Left lobe of liver (tissue), 2 donors: Measurements from ENCODE around the gene TLR7. TPM values are rescaled to one million over a fixed set of nuclear protein-coding genes. Genes with fewer than 3 reads are reported as not detected.

Source experiments
- ATAC-seq: fragments of 200-7000 bp; cut with Tn5 transposase; one replicate; pipeline ENCODE4 v1.9.1; 2020; ENCODE audit warnings: mild to moderate bottlenecking, moderate library complexity
- DNase-seq: peaks from one replicate; pipeline ENCODE4 v3.0.0-alpha.2; 2020; ENCODE audit warnings: low spot score
- total RNA-seq: library from RNA; stranded (reverse); gene quantifications from one replicate; pipeline ENCODE4 v1.2.1, GENCODE V29; 2021
- donor health status: DM: no; HTN: no; CAD: no; lungs with moderate emphysema.
- donor health status: DM: no; HTN: yes; CAD: no.

Gene TLR7
- total RNA-seq, 1 donor from 2014 or later = 0.08 TPM

DNA sequence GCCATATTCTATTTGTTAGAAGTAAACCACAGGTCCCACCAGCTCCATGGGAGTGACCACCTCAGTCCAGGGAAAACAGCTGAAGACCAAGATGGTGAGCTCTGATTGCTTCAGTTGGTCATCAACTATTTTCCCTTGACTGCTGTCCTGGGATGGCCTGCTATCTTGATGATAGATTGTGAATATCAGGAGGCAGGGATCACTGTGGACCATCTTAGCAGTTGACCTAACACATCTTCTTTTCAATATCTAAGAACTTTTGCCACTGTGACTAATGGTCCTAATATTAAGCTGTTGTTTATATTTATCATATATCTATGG is 55.7 kb downstream of the TLR7 start:
- no peak for ATAC-seq
- DNase-seq = no peak

DNA sequence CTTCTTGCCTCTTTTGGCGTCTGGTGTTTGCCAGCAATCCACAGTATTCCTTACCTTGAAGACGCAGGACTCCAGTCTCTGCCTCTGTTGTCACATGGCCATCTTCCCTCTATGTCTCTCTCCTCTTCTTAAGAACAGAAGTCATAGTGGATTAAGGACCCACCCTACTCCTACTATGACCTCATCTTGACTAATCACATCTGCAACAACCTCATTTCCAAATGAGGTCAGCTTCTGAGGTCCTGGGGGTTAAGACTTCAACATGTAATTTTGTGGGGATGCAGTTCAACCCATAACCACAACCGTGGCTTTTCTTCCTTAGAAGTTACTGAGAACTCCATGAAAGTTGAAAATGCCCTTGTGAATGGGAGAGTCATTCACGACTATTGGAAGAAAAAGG is 62.8 kb downstream of the TLR7 start:
- no peak for ATAC-seq

GRCh38 chrX:12930150-12930549 is 63.3 kb downstream of the TLR7 start:
- ATAC-seq (no peak), DNase-seq (no peak)

More for the DNA sequence above, 62.8 kb downstream of the TLR7 start:
- DNase-seq = no peak

DNA sequence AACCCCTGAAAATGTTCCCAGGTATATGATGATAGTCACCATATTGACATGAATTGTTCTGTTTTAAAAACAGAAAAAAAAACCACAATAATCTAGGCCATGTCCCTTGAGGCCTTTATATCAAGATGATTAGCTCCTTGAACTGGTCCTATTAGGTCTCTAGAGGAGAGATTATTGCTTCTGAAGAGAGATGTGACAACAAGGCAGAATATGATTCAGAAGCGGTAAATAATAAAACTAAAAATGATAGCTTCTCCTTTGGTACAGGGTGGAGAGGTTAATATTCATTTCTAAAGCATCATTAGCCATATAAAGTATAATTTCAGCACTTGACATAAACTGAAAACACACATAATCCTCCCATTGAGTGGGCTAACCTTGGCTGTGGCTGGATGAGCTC is 65.4 kb downstream of the TLR7 start:
- ATAC-seq (no peak), DNase-seq (no peak)

- ATAC-seq (no peak), DNase-seq (no peak)
These were observed 68.0 kb downstream of the TLR7 start for GRCh38 chrX:12934850-12935249.

DNA sequence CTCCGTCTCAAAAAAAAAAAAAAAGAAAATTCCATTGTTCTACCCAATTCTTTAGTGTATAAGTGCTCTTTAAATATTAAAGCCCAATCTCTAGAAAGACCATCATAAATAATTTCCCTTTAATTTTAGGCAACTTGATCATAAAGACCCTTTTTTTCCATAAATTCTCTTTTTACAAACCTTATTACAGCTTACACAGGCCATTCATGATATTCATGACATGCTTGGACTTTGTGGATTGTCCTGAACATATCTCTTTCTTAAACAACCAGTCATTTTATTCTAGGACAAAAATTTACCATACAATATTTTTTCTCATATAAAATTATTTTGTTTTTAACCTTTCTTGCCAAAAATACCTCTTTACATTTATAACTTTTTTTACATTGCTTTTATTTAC is 70.1 kb downstream of the TLR7 start:
- no peak for DNase-seq
- no peak for ATAC-seq

Other genes with a start within 250 kb of the TLR7 start
- 13.6 TPM for gene PRPS2, start 75.7 kb upstream of the TLR7 start, total RNA-seq
- 0.20 TPM for gene TLR8, start 39.5 kb downstream of the TLR7 start, total RNA-seq
- 442 TPM for gene TMSB4X, start 108.0 kb downstream of the TLR7 start, total RNA-seq
- not detected for gene FAM9C, start 177.5 kb downstream of the TLR7 start, total RNA-seq